ENCODE results near the gene SCARF1. TPM values are rescaled to one million over a fixed set of nuclear protein-coding genes. Genes with fewer than 3 reads are reported as not detected.

SCARF1 gene
- total RNA-seq, 2 donors from 2014 or later, result 1.9 to 2.5 TPM

- ATAC-seq (replicated peaks in 1 of 2) (peak; percentile 83 to 85), DNase-seq (peak; percentile 87 to 90)
- Mint-ChIP-seq H3K27ac (peak overlapping the region; percentile 41), H3K4me3 (peak overlapping the region; percentile 97 to 98), H3K27me3 (ENCODE audit: low read depth) (peaks cover 38% of the 10 kb centered on the region), H3K4me1 (ENCODE audit: low read depth) (peaks cover 27% of the 10 kb centered on the region), H3K9me3 (no peaks in the 10 kb centered on the region), H3K36me3 (ENCODE audit: insufficient read depth in 2 of 2) (peaks cover 0 to 2% of the 10 kb centered on the region in 2 donors)
Measured at GRCh38 chr17:1628856-1629503, 16.6 kb downstream of the SCARF1 start.

- Mint-ChIP-seq H3K4me3 (peak within 1 kb of the TSS; percentile 97 to 98), H3K27me3 (ENCODE audit: low read depth) (peaks cover 38% of the 10 kb centered on the region), H3K4me1 (ENCODE audit: low read depth) (peaks cover 27% of the 10 kb centered on the region), H3K27ac (peak within 1 kb of the TSS; percentile 55), H3K9me3 (no peaks in the 10 kb centered on the region), H3K36me3 (ENCODE audit: insufficient read depth in 2 of 2) (peaks cover 0 to 2% of the 10 kb centered on the region in 2 donors)
- DNase-seq (peak; percentile 85), ATAC-seq (replicated peaks in 1 of 2) (peak; percentile 79 to 83)
Measured at GRCh38 chr17:1627982-1628855, 17.3 kb downstream of the SCARF1 start, which contains the start of gene SLC43A2. Gene SLC43A2, minus strand, starts transcription at chr17:1628834. Its CDS starts 960 bp downstream, at chr17:1627874.

- H3K9me3 Mint-ChIP-seq, result no peaks in the 10 kb centered on the region
- no peak for ATAC-seq (replicated peaks in 1 of 2)
- H3K27me3 Mint-ChIP-seq (ENCODE audit: low read depth), result peaks cover 38% of the 10 kb centered on the region
- H3K36me3 Mint-ChIP-seq (ENCODE audit: insufficient read depth in 2 of 2), result peaks cover 0 to 2% of the 10 kb centered on the region in 2 donors
- peak overlapping the region; percentile 70 to 74 for H3K4me3 Mint-ChIP-seq
- H3K27ac Mint-ChIP-seq, result no peak overlapping the region
- peaks cover 27% of the 10 kb centered on the region for H3K4me1 Mint-ChIP-seq (ENCODE audit: low read depth)
- no peak for DNase-seq
Measured at GRCh38 chr17:1627182-1627981, 18.1 kb downstream of the SCARF1 start.

GRCh38 chr17:1626333-1626732 lies 19.2 kb downstream of the SCARF1 start:
- no peaks in the 10 kb centered on the region for H3K9me3 Mint-ChIP-seq
- no peak for ATAC-seq (replicated peaks in 1 of 2)
- H3K36me3 Mint-ChIP-seq (ENCODE audit: insufficient read depth in 2 of 2), result peaks cover 0 to 2% of the 10 kb centered on the region in 2 donors
- DNase-seq, result no peak
- H3K4me1 Mint-ChIP-seq (ENCODE audit: low read depth), result peaks cover 27% of the 10 kb centered on the region
- no peak overlapping the region for H3K4me3 Mint-ChIP-seq
- no peak overlapping the region for H3K27ac Mint-ChIP-seq
- H3K27me3 Mint-ChIP-seq (ENCODE audit: low read depth), result peaks cover 32% of the 10 kb centered on the region

GRCh38 chr17:1625581-1625980 lies 20.0 kb downstream of the SCARF1 start:
- ATAC-seq (replicated peaks in 1 of 2) (no peak), DNase-seq (no peak)
- H3K36me3 Mint-ChIP-seq (ENCODE audit: insufficient read depth in 2 of 2), result peaks cover 0 to 2% of the 10 kb centered on the region in 2 donors
- peaks cover 22% of the 10 kb centered on the region for H3K4me1 Mint-ChIP-seq (ENCODE audit: low read depth)
- no peak overlapping the region for H3K4me3 Mint-ChIP-seq
- H3K27ac Mint-ChIP-seq, result no peak overlapping the region
- H3K27me3 Mint-ChIP-seq (ENCODE audit: low read depth), result peaks cover 28% of the 10 kb centered on the region
- H3K9me3 Mint-ChIP-seq, result no peaks in the 10 kb centered on the region

GRCh38 chr17:1625053-1625452 lies 20.5 kb downstream of the SCARF1 start:
- H3K36me3 Mint-ChIP-seq (ENCODE audit: insufficient read depth in 2 of 2), result peaks cover 0 to 2% of the 10 kb centered on the region in 2 donors
- DNase-seq (no peak), ATAC-seq (replicated peaks in 1 of 2) (no peak)
- H3K27ac Mint-ChIP-seq, result no peak overlapping the region
- no peaks in the 10 kb centered on the region for H3K9me3 Mint-ChIP-seq
- H3K4me3 Mint-ChIP-seq, result no peak overlapping the region
- peaks cover 17% of the 10 kb centered on the region for H3K4me1 Mint-ChIP-seq (ENCODE audit: low read depth)
- peaks cover 23% of the 10 kb centered on the region for H3K27me3 Mint-ChIP-seq (ENCODE audit: low read depth)

GRCh38 chr17:1624650-1625049 lies 20.9 kb downstream of the SCARF1 start:
- no peaks in the 10 kb centered on the region for H3K9me3 Mint-ChIP-seq

GRCh38 chr17:1623057-1623630 lies 22.4 kb downstream of the SCARF1 start:
- Mint-ChIP-seq H3K36me3 (ENCODE audit: insufficient read depth in 2 of 2) (no peaks in the 10 kb centered on the region), H3K27me3 (ENCODE audit: low read depth) (peaks cover 21% of the 10 kb centered on the region), H3K9me3 (no peaks in the 10 kb centered on the region), H3K4me3 (no peak overlapping the region), H3K4me1 (ENCODE audit: low read depth) (peaks cover 11% of the 10 kb centered on the region), H3K27ac (no peak overlapping the region)
- ATAC-seq (replicated peaks in 1 of 2) (no peak), DNase-seq (no peak)

More at GRCh38 chr17:1624650-1625049, 20.9 kb downstream of the SCARF1 start:
- Mint-ChIP-seq H3K36me3 (ENCODE audit: insufficient read depth in 2 of 2) (peaks cover 0 to 2% of the 10 kb centered on the region in 2 donors), H3K27me3 (ENCODE audit: low read depth) (peaks cover 21% of the 10 kb centered on the region), H3K27ac (no peak overlapping the region), H3K4me3 (no peak overlapping the region), H3K4me1 (ENCODE audit: low read depth) (peaks cover 13% of the 10 kb centered on the region)
- DNase-seq, result no peak
- ATAC-seq (replicated peaks in 1 of 2), result no peak

- Mint-ChIP-seq H3K4me1 (ENCODE audit: low read depth) (peaks cover 1% of the 10 kb centered on the region), H3K9me3 (no peaks in the 10 kb centered on the region), H3K27me3 (ENCODE audit: low read depth) (peaks cover 11% of the 10 kb centered on the region), H3K36me3 (ENCODE audit: insufficient read depth in 2 of 2) (no peaks in the 10 kb centered on the region), H3K27ac (no peak overlapping the region), H3K4me3 (no peak overlapping the region)
- ATAC-seq (replicated peaks in 1 of 2) (no peak), DNase-seq (no peak)
Measured at GRCh38 chr17:1621273-1621954, 24.1 kb downstream of the SCARF1 start.

GRCh38 chr17:1620486-1620885 lies 25.0 kb downstream of the SCARF1 start:
- no peak for ATAC-seq (replicated peaks in 1 of 2)
- Mint-ChIP-seq H3K27me3 (ENCODE audit: low read depth) (peaks cover 2% of the 10 kb centered on the region), H3K4me1 (ENCODE audit: low read depth) (no peaks in the 10 kb centered on the region), H3K36me3 (ENCODE audit: insufficient read depth in 2 of 2) (no peaks in the 10 kb centered on the region), H3K9me3 (no peaks in the 10 kb centered on the region), H3K27ac (no peak overlapping the region), H3K4me3 (no peak overlapping the region)
- DNase-seq, result no peak

GRCh38 chr17:1617620-1618174 lies 27.8 kb downstream of the SCARF1 start:
- DNase-seq (no peak), ATAC-seq (replicated peaks in 1 of 2) (no peak)
- H3K27me3 Mint-ChIP-seq (ENCODE audit: low read depth), result no peaks in the 10 kb centered on the region
- no peaks in the 10 kb centered on the region for H3K9me3 Mint-ChIP-seq
- no peaks in the 10 kb centered on the region for H3K36me3 Mint-ChIP-seq (ENCODE audit: insufficient read depth in 2 of 2)
- H3K4me3 Mint-ChIP-seq, result no peak overlapping the region
- no peak overlapping the region for H3K27ac Mint-ChIP-seq
- H3K4me1 Mint-ChIP-seq (ENCODE audit: low read depth), result no peaks in the 10 kb centered on the region

- DNase-seq (no peak), ATAC-seq (replicated peaks in 1 of 2) (no peak)
- Mint-ChIP-seq H3K4me1 (ENCODE audit: low read depth) (no peaks in the 10 kb centered on the region), H3K4me3 (no peak overlapping the region), H3K27me3 (ENCODE audit: low read depth) (no peaks in the 10 kb centered on the region), H3K36me3 (ENCODE audit: insufficient read depth in 2 of 2) (no peaks in the 10 kb centered on the region), H3K9me3 (no peaks in the 10 kb centered on the region), H3K27ac (no peak overlapping the region)
Measured at GRCh38 chr17:1616101-1616500, 29.4 kb downstream of the SCARF1 start.

Data from activated T-cell treated with anti-CD3 and anti-CD28 coated beads, Interleukin-2, amount 50 U/mL, for 72 hours (primary cell).